Gastrocnemius medialis (tissue), 4 donors: Measurements from ENCODE around the gene PTMA.

ENCODE experiments used
- CTCF ChIP-seq, 5 experiments: fragments of 450-650 bp in 3 of 5; fragments of 200-600 bp in 2 of 5; sonication (generic) in 2 of 5; IDR thresholded peaks in 4 of 5; conservative IDR thresholded peaks in 1 of 5; 1 replicate in 4 of 5; 2 replicates in 1 of 5; pipeline ENCODE4 v1.5.1; 2016 to 2019; ENCODE audit warnings: antibody characterized with exemption in 5 of 5, mild to moderate bottlenecking in 3 of 5, moderate library complexity in 3 of 5
- POLR2A ChIP-seq, 2 donors: fragments of 450-650 bp; IDR thresholded peaks; one replicate each; pipeline ENCODE4 v1.6.1; 2017; ENCODE audit warnings: antibody characterized with exemption in 2 of 2, mild to moderate bottlenecking in 2 of 2, moderate library complexity in 2 of 2

GRCh38 chr2:231677632-231678104 lies 30.7 kb upstream of the PTMA start:
- TF ChIP-seq CTCF (IDR thresholded peaks at IDR 0.05 in 4 of 5, conservative IDR thresholded peaks at IDR 0.05 in 1 of 5) (peak; percentile 94 to 99 (median 98)), POLR2A (IDR thresholded peaks at IDR 0.05) (no peak)
